ENCODE data around the gene MATN1.

DNA sequence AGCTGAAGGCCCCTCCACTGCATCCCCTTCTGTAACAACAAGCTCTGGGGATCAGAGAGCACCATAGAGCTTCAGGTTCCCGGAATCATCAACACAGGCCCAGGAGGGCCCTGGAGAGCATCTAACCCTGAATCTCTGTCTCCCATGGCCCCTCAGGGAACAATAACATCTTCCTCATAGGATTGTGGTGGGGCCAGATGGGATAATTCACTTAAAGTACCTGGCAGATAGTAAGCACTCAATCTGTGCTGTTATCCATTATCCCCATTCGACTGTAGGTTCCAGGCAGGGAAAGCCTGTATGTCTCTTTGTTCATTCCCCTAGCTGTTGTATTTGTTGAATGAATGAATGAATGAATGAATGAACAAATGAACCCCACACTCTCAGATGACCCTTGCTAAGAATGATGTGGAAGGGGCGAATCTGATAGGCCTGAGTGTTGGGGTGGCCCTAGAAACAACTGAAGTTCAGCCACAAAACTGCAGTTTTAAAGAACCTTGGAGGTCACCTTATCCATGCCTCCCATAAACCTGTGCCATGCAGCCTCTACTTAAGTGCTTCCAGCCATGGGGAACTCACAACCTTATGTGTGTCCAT is 19.7 kb upstream of the MATN1 start:
- TF ChIP-seq CTCF (IDR thresholded peaks at IDR 0.05) (no peak), IRF2 (CRISPR knock-in tag; IDR thresholded peaks at IDR 0.05; ENCODE audit: borderline replicate concordance, low read depth) (no peak), E2F4 (CRISPR knock-in tag; IDR thresholded peaks at IDR 0.05; ENCODE audit: borderline replicate concordance, low read depth) (no peak), TEAD4 (CRISPR knock-in tag; IDR thresholded peaks at IDR 0.05) (no peak), FOXK1 (CRISPR knock-in tag; IDR thresholded peaks at IDR 0.05) (no peak), TP53 (CRISPR knock-in tag; IDR thresholded peaks at IDR 0.05) (no peak), ZNF396 (CRISPR knock-in tag; IDR thresholded peaks at IDR 0.05; ENCODE audit: borderline replicate concordance) (no peak), TCF7 (CRISPR knock-in tag; IDR thresholded peaks at IDR 0.05; ENCODE audit: low read depth) (no peak), RORB (CRISPR knock-in tag; IDR thresholded peaks at IDR 0.05) (no peak), ATF2 (CRISPR knock-in tag; IDR thresholded peaks at IDR 0.05; ENCODE audit: borderline replicate concordance, low read depth) (no peak)
- TF ChIP-seq, protein P1, sequence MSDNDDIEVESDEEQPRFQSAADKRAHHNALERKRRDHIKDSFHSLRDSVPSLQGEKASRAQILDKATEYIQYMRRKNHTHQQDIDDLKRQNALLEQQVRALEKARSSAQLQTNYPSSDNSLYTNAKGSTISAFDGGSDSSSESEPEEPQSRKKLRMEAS (CRISPR knock-in tag; IDR thresholded peaks at IDR 0.05) = no peak

Data from WTC11 (cell line).